GM10248 (cell line): ENCODE data around the gene MAP4K1.

ENCODE experiments used
- CTCF ChIA-PET: fragments of 300-600 bp; sonication (Branson Sonifier 250); formaldehyde crosslinking; extraction: SDS; loops from one replicate; lab custom pipeline; 2021; ENCODE audit warnings: antibody characterized with exemption; lab: Yijun Ruan, JAX
- POLR2A ChIA-PET: fragments of 350-650 bp; sonication (Branson Sonifier 250); formaldehyde crosslinking; extraction: SDS; loops from one replicate; lab custom pipeline; 2020; ENCODE audit warnings: antibody characterized with exemption; lab: Yijun Ruan, JAX
- DNase-seq: peaks from one replicate; pipeline ENCODE4 v3.0.0; 2012; ENCODE audit errors: extremely low spot score
- TF ChIP-seq, protein P1 (sequence below): IDR thresholded peaks from 2 replicates; pipeline ENCODE4 v1.5.1; 2012; ENCODE audit warnings: mild to moderate bottlenecking, low read depth; ENCODE audit errors: extremely low read depth, missing control alignments, control extremely low read depth

The MAP4K1 gene

DNA sequence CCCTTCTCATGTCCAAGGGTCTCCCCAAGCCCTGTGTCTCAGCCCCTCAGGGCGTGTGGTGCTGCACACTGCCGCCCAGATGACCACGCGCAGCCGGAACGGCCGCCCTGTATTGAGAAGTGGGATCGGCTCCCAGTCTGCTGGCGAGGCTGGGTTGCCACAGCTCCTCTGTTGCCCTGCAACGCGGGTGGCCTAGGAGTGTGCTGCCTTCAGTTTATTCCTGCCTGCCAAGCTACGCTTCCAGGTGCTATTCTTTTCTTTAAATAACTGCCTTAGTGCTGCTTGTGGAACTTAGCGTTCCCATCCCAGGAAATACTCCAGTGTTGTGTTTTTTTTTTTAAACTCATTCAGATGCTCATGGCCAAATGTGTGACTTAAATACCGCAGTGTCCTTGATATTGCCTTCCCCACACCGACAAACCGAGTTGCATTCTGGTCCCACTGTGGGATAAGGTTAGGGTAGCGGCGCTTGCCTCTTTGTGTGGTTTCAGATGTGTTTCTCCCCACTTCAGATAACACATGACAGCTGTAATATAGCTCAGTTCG lies 46.3 kb upstream of the MAP4K1 start:
- peak; percentile 24 for DNase-seq
- CTCF ChIA-PET: interaction anchor here (1.0 to 2.0 kb wide), 2 partner anchors 10 to 29 kb away, joined by 4 to 8 read pairs; no protein-coding TSS in a partner anchor
- TF ChIP-seq, protein P1, sequence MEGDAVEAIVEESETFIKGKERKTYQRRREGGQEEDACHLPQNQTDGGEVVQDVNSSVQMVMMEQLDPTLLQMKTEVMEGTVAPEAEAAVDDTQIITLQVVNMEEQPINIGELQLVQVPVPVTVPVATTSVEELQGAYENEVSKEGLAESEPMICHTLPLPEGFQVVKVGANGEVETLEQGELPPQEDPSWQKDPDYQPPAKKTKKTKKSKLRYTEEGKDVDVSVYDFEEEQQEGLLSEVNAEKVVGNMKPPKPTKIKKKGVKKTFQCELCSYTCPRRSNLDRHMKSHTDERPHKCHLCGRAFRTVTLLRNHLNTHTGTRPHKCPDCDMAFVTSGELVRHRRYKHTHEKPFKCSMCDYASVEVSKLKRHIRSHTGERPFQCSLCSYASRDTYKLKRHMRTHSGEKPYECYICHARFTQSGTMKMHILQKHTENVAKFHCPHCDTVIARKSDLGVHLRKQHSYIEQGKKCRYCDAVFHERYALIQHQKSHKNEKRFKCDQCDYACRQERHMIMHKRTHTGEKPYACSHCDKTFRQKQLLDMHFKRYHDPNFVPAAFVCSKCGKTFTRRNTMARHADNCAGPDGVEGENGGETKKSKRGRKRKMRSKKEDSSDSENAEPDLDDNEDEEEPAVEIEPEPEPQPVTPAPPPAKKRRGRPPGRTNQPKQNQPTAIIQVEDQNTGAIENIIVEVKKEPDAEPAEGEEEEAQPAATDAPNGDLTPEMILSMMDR: no peak
- POLR2A ChIA-PET: interaction anchor here (1.0 kb wide), 1 partner anchor 11 kb away, joined by 3 read pairs; no protein-coding TSS in a partner anchor

DNA sequence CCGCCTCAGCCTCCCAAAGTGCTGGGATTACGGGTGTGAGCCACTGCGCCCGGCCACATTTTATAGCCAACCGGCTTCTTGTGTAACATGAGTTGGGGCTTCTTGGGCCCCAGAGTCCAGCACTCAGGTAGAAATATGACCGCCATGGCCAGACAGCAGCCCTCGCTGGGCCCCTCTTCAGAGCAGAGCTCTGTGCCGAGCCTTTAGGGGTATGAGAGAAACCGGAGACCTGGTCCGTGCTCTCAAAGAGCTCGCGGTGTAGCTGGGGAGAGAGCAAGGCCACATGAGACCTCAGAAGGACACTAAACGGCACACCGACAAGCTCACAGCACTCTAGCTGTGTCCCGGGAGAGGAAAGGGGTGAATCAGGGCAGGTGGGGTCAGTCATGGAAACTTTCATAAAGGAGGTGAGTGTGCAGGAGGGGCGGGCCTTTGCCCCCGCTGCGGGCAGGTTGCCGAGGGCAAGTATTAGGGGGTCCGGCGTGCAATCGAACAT lies 45.5 kb upstream of the MAP4K1 start:
- ChIA-PET CTCF (interaction anchor here (1.0 to 1.4 kb wide), 2 partner anchors 23 to 28 kb away, joined by 3 to 4 read pairs; no protein-coding TSS in a partner anchor), POLR2A (interaction anchor here (1.0 kb wide), 1 partner anchor 10 kb away, joined by 3 read pairs; no protein-coding TSS in a partner anchor)
- DNase-seq: no peak
- TF ChIP-seq, protein P1: no peak

DNA sequence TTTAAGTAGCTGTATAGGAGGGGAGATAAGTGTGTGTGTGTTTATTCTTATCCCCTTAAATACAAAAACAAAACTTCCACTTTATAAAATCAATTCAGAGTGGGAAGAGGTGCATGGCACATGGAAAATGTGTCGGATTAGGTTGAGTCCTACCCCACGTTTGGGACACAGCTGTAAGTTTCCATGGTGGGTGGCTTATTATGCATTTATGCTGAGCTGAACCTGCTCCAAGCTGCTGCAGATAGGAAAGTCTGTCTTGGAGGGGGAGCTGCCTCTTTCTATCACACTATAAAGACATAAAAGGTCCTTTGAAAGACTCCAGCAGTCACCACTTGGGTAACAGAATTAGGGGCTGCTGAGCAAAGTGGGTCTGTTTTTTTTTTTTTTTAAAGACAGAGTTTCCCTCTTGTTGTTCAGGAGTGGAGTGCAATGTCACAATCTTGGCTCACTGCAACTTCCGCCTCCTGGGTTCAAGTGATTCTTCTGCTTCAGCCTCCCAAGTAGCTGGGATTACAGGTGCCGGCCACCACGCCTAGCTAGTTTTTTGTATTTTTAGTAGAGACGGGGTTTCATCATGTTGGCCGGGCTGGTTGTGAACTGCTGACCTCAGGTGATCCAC lies 44.9 kb upstream of the MAP4K1 start:
- CTCF ChIA-PET: interaction anchor here (0.8 to 1.4 kb wide), 3 partner anchors 24 to 268 kb away, joined by 3 to 4 read pairs (median 3); partner anchors contain the start of genes MRPS12 and SARS2
- TF ChIP-seq, protein P1: no peak
- no peak for DNase-seq
- POLR2A ChIA-PET: no interaction called here

DNA sequence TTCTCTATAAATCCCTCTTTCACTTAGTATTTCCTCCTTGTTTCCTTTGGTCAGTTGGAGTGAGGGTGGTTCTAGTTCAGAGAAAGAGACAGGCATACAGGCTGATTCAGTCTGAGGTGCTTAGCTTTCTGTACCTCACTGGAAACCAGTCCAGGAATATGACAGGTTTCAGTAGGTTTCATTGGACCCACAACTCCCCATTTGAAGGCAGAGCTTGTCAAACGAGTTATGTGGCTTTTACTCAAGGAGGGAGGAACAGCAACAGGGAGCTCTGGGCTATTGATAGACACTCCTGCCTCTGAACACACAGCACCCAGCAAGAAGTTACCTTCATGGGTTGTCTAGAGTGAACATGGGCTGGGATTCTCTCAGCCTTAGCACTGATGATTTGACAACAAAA lies 44.2 kb upstream of the MAP4K1 start:
- TF ChIP-seq, protein P1: no peak
- CTCF ChIA-PET: interaction anchor here (0.8 to 6.2 kb wide), 4 partner anchors 24 to 269 kb away, joined by 3 to 30 read pairs (median 4); partner anchors contain the start of genes MRPS12 and SARS2
- POLR2A ChIA-PET: no interaction called here

DNA sequence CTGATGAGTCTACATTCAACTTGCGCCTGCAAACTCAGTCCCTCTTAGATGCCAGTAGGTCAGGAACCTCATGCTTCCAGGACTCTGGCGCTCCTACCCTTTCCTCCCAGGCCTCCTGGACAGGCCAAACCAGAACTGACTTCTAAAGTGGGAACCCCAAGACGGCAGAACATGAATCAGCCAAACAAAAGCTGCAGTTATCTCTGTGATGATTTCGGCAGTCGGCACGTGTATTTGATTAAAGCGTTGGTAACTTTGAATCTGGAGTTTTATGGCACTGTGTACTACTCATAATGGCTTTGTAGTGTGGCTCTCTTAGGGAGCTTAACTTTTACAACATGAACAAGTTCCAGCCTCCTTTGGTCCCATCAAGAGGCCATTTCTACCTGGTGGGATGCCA lies 43.4 kb upstream of the MAP4K1 start:
- TF ChIP-seq, protein P1: no peak
- POLR2A ChIA-PET: no interaction called here
- no peak for DNase-seq
- CTCF ChIA-PET: interaction anchor here (1.2 to 6.2 kb wide), 2 partner anchors 14 to 25 kb away, joined by 3 to 30 read pairs; no protein-coding TSS in a partner anchor

More for the DNA sequence above, 44.2 kb upstream of the MAP4K1 start:
- DNase-seq: no peak

DNA sequence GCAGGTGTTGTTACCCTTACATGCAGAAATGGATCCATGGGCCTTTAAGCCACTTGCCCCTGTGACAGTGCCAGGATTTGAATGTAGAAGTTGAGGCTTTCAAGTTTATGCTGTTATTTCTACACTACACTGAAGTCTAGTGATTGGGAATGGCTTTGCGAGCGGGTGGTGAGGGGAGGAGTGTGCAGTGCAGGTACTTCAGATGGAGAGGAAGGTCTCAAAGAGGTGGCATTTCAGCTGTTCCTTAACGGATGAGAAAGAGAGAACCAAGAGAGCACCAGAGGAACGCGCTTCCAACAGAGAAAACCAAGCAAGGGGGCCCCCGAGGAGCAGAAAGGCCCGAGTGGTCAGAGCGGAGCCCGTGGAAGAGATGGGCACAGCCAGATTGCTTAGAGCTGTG lies 43.0 kb upstream of the MAP4K1 start:
- DNase-seq: no peak
- TF ChIP-seq, protein P1: no peak
- POLR2A ChIA-PET: no interaction called here
- CTCF ChIA-PET: interaction anchor here (1.2 to 6.2 kb wide), 2 partner anchors 14 to 24 kb away, joined by 3 to 30 read pairs; no protein-coding TSS in a partner anchor
